ENCODE measurements around the gene HIVEP3. TPM values are rescaled to one million over a fixed set of nuclear protein-coding genes. Genes with fewer than 3 reads are reported as not detected.

HIVEP3 gene
- total RNA-seq, 4 donors from 2014 or later = 3.2 to 11.0 (median 4.2) TPM

DNA sequence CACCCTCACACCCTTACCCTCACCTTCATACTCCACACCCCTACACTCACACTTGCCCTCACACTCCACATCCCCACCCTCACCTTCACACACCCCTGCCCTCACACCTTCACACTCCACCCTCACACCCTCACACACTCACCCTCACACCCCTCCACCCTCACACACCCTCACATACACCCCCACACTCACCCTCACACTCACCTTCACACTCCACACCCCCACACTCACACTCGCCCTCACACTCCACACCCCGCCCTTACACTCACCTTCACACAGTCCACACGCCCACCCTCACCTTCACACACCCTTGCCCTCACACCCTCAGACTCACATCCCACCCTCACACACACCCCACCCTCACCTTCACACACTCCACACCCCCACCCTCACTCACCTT, 390.6 kb downstream of the HIVEP3 start:
- H3K36me3 ChIP-seq = peaks cover 0 to 5% (median 0%) of the 10 kb centered on the region in 3 donors
- no peaks in the 10 kb centered on the region for H3K4me1 ChIP-seq
- TF ChIP-seq, protein P1, sequence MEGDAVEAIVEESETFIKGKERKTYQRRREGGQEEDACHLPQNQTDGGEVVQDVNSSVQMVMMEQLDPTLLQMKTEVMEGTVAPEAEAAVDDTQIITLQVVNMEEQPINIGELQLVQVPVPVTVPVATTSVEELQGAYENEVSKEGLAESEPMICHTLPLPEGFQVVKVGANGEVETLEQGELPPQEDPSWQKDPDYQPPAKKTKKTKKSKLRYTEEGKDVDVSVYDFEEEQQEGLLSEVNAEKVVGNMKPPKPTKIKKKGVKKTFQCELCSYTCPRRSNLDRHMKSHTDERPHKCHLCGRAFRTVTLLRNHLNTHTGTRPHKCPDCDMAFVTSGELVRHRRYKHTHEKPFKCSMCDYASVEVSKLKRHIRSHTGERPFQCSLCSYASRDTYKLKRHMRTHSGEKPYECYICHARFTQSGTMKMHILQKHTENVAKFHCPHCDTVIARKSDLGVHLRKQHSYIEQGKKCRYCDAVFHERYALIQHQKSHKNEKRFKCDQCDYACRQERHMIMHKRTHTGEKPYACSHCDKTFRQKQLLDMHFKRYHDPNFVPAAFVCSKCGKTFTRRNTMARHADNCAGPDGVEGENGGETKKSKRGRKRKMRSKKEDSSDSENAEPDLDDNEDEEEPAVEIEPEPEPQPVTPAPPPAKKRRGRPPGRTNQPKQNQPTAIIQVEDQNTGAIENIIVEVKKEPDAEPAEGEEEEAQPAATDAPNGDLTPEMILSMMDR (IDR thresholded peaks at IDR 0.05) = no peak
- TF ChIP-seq POLR2A (IDR thresholded peaks at IDR 0.05) = no peak
- no peaks in the 10 kb centered on the region for H3K27me3 ChIP-seq
- WGBS, 2 donors = 87 to 94% methylated on average over 3 of the region's 3 CpGs
- no peak overlapping the region for H3K27ac ChIP-seq
- no peak for DNase-seq
- no peak overlapping the region for H3K4me3 ChIP-seq
- no peaks in the 10 kb centered on the region for H3K9me3 ChIP-seq
- intact Hi-C loops (cut with DNase I) = no loop called here

DNA sequence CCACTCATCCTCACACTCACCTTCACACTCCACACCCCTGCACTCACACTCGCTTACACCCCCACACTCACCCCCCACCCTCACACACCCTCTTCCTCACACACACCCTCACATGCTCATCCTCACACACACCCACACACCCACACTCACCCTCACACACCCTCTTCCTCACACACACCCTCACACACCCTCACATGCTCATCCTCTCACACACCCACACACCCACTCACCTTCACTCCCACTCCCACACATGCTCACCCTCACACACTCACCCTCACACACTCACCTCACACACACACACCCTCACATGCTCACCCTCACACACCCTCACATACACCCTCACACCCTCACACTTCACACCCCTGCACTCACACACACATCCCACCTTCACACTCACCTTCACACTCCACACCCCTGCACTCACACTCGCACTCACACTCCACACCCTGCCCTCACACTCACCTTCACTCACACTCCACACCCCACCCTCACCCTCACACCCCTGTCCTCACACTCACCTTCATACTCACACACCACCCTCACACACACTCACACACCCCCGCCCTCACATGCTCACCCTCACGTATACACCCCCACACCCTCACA, 391.7 kb downstream of the HIVEP3 start:
- Histone ChIP-seq H3K27me3 (no peaks in the 10 kb centered on the region), H3K4me3 (no peak overlapping the region), H3K36me3 (peaks cover 0 to 5% (median 0%) of the 10 kb centered on the region in 3 donors), H3K27ac (no peak overlapping the region), H3K4me1 (no peaks in the 10 kb centered on the region), H3K9me3 (no peaks in the 10 kb centered on the region)
- intact Hi-C loops (cut with DNase I) = no loop called here
- DNase-seq = no peak
- 87 to 92% methylated on average over 4 of the region's 4 CpGs for WGBS, 2 donors
- TF ChIP-seq, protein P1 (IDR thresholded peaks at IDR 0.05) = no peak
- TF ChIP-seq POLR2A (IDR thresholded peaks at IDR 0.05) = no peak

DNA sequence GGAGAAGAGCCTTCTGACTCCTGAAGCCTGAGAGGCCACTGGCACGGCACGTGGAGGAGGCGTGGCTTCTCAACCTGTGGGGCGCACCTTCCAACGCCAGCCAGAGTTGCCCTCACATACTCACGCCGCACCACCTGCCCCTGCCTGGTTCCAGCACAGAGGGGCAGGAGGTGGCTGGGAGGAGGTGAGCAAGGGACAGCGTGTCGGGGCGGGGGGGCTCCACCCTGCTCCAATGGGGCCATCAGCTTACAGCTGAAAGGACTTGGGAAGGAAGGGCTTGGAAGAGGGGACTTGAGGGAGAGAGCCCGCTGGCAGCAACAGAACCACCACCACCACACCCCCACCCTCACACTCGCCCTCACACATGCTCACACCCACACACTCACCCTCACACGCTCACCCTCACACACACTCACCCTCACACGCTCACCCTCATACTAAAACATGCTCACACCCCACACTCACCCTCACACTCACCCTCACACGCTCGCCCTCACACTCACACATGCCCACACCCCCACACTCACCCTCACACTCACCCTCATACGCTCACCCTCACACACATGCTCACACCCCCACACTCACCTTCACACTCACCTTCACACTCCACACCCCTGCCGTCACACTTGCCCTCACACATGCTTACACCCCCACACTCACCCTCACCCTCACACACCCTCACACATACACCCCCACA, 392.7 kb downstream of the HIVEP3 start:
- DNase-seq = no peak
- 86 to 97% methylated on average over 8 to 11 of the region's 18 CpGs for WGBS, 2 donors
- Histone ChIP-seq H3K9me3 (no peaks in the 10 kb centered on the region), H3K27ac (no peak overlapping the region), H3K27me3 (no peaks in the 10 kb centered on the region), H3K36me3 (peaks cover 0 to 7% (median 0%) of the 10 kb centered on the region in 3 donors), H3K4me1 (no peaks in the 10 kb centered on the region), H3K4me3 (no peak overlapping the region)
- TF ChIP-seq POLR2A (IDR thresholded peaks at IDR 0.05) = no peak
- TF ChIP-seq, protein P1 (IDR thresholded peaks at IDR 0.05) = no peak
- intact Hi-C loops (cut with DNase I) = no loop called here

DNA sequence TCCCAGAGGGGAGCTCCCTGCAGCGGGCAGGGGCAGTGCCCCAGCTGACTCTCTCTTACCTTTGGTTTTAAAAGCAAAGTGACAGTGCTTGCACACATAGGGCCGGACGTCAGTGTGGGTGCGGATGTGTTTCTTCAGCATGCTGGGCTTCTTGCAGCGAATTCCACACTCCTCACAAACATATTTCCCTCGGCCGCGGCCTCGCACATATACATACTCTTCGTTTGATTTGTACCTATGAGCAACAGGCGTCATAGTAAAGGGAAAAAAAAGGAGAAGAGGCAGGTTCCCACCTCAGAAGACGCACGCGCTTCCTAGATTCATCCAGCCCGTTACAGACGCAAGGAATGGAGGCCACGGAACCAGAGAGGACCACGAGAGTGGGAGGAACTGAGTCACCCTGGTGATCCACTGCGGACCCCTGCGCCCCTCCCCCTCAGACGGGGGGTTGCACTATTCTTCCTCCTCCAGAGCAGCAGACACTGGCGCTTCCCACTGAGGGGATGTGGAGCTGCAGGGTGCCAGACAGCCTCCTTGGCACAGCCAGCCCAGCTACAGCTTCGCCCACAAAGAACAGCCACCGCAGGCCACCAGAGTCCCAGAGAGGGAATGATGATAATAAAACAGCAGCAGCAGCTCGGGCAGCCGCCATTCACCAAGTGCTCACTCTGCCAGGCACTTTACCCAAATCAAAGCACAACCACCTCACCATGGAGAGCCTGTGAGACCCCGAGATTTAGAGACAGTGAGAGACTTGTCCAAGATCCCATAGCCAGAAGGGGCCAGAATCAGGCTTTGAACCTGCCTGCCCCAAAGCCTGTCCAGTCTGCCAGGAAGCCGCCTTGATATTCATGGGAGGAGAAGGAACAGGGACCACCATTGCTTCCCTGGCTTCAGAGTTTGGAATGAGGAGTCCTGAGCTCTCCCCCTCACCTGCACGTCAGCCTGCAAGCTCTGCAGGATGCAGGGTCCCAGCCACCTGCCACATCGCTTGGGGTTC, 393.7 kb downstream of the HIVEP3 start:
- TF ChIP-seq, protein P1 (IDR thresholded peaks at IDR 0.05) = no peak
- no peak for TF ChIP-seq POLR2A (IDR thresholded peaks at IDR 0.05)
- no peak for DNase-seq
- 91% methylated on average over 21 to 24 of the region's 30 CpGs for WGBS, 2 donors

More for the DNA sequence above, 393.7 kb downstream of the HIVEP3 start:
- Histone ChIP-seq H3K4me3 (no peak overlapping the region), H3K4me1 (no peaks in the 10 kb centered on the region), H3K36me3 (peaks cover 0 to 9% (median 0%) of the 10 kb centered on the region in 3 donors), H3K27me3 (no peaks in the 10 kb centered on the region), H3K27ac (no peak overlapping the region), H3K9me3 (no peaks in the 10 kb centered on the region)
- intact Hi-C loops (cut with DNase I) = no loop called here

All from esophagus squamous epithelium (tissue), 5 donors.